ENCODE measurements around the gene ZNF511. TPM values are rescaled to one million over a fixed set of nuclear protein-coding genes. Genes with fewer than 3 reads are reported as not detected.

Gene ZNF511
- total RNA-seq, 1 experiment from 2014 or later = 69.6 TPM

DNA sequence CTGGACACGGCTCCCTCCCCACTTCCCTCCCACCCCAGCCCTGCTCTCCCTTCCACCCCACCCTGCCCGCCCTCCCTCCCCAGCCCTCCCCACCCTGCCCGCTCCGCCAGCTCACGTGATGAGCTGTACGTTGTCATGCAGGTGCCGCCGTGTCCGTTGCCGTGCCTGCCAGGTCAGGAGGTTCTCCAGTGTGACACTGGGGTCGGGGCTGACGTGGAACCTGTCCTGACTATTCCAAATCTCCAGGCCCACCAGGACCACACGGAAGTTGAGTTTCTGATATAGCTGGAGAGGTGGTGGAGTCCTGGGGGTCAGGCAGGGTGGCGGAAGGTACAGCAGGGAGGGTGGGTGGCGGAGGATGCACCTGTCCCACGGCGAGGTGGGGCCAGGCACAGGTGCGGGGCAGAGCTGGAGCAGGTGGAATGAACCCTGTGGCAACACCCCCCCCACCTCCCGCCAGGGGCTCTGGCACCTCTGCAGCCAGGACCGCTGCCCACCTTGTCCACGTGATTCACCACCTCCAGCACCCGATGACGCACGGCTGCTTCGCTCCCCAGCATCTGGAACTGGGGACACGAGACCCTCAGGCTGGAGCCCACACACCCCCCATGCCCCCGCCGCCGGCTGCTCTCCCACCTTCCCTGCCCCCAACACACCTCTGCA, 36.3 kb upstream of the ZNF511 start:
- TF ChIP-seq, protein P1, sequence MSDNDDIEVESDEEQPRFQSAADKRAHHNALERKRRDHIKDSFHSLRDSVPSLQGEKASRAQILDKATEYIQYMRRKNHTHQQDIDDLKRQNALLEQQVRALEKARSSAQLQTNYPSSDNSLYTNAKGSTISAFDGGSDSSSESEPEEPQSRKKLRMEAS (CRISPR knock-in tag; IDR thresholded peaks at IDR 0.05) = no peak
- no peak for TF ChIP-seq ZNF219 (CRISPR knock-in tag; IDR thresholded peaks at IDR 0.05; ENCODE audit: borderline replicate concordance)
- TF ChIP-seq NR2C2 (CRISPR knock-in tag; IDR thresholded peaks at IDR 0.05) = no peak
- TF ChIP-seq RELA (CRISPR knock-in tag; IDR thresholded peaks at IDR 0.05; ENCODE audit: borderline replicate concordance) = no peak
- TF ChIP-seq EMX1 (CRISPR knock-in tag; IDR thresholded peaks at IDR 0.05) = no peak
- no peak for TF ChIP-seq CREB1 (CRISPR knock-in tag; IDR thresholded peaks at IDR 0.05)
- no peak for TF ChIP-seq E2F4 (CRISPR knock-in tag; IDR thresholded peaks at IDR 0.05; ENCODE audit: borderline replicate concordance, low read depth)
- no peak for TF ChIP-seq CREM (CRISPR knock-in tag; IDR thresholded peaks at IDR 0.05)
- Mint-ChIP-seq H3K27me3 (ENCODE audit: low read depth) (no peaks in the 10 kb centered on the region), H3K36me3 (no peaks in the 10 kb centered on the region), H3K4me3 (no peak overlapping the region), H3K27ac (no peak overlapping the region), H3K4me1 (peaks cover 6% of the 10 kb centered on the region; the same call in 1 of the 2 replicates), H3K9me3 (no peaks in the 10 kb centered on the region)
- POLR2A ChIA-PET = no interaction called here
- DNase-seq (ENCODE audit: low spot score) (no peak), ATAC-seq (no peak)
- CTCF ChIA-PET = no interaction called here

DNA sequence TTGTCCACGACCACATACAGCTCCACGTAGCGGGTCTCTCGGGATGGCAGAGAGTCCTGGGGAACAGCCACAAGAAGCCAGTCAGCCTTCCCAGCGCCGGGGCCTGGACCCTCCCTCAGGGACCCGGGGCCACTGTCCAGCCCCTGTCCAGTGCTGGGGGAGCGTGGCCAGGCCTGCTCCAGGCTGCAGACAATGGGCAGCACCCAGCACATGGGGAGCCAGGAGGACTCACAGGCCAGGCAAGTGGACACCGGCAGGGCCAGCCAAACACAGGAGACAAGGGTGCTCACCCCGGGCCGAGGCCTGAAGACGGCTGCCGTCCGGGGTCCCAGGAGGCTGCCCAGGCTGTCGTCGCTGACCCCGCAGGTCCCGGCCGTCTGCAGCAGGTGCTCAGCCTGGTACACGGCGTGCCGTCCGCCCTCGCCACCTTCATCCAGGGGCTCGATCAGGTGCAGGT, 35.7 kb upstream of the ZNF511 start:
- Mint-ChIP-seq H3K27ac (no peak overlapping the region), H3K4me1 (peaks cover 6% of the 10 kb centered on the region; the same call in 1 of the 2 replicates), H3K4me3 (no peak overlapping the region), H3K27me3 (ENCODE audit: low read depth) (no peaks in the 10 kb centered on the region), H3K36me3 (no peaks in the 10 kb centered on the region), H3K9me3 (no peaks in the 10 kb centered on the region)
- ChIA-PET CTCF (no interaction called here), POLR2A (no interaction called here)
- ATAC-seq = no peak
- DNase-seq (ENCODE audit: low spot score) = no peak
- TF ChIP-seq GABPB1 (CRISPR knock-in tag; IDR thresholded peaks at IDR 0.05) (no peak), ELF4 (CRISPR knock-in tag; IDR thresholded peaks at IDR 0.05; ENCODE audit: low read depth) (no peak)
- TF ChIP-seq, protein P2, sequence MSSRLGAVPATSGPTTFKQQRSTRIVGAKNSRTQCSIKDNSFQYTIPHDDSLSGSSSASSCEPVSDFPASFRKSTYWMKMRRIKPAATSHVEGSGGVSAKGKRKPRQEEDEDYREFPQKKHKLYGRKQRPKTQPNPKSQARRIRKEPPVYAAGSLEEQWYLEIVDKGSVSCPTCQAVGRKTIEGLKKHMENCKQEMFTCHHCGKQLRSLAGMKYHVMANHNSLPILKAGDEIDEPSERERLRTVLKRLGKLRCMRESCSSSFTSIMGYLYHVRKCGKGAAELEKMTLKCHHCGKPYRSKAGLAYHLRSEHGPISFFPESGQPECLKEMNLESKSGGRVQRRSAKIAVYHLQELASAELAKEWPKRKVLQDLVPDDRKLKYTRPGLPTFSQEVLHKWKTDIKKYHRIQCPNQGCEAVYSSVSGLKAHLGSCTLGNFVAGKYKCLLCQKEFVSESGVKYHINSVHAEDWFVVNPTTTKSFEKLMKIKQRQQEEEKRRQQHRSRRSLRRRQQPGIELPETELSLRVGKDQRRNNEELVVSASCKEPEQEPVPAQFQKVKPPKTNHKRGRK (CRISPR knock-in tag; IDR thresholded peaks at IDR 0.05; ENCODE audit: borderline replicate concordance) = no peak

DNA sequence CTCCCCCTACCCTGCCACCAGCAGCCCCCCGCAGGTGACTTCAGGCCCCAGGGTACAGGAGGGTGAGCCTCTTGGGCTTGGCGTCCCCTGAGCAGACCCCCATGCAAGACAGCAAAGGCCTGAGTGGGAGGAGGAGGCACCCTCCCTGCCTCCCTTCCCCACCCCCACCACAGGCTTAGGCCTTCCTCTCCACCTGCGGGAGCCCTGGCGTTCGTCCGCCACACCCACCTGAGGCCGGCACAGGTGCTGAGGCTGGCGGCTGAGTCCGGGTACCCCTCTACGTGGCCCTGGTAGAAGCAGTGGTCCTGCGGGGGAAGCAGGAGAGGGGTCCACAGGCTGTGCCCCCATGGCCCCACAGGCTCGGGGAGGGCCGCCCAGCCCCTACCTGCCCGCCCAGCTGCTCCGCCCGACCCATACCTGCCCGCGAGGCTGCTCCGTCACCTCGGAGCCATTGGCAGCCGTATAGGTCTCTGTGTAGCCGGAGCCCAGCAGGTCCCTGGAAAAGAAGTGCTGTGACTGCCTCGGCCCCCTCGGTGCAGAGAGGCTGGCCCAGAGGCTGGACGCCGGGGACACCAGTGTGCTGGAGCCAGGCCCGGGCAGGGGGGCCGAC, 35.1 kb upstream of the ZNF511 start:
- ATAC-seq (no peak), DNase-seq (ENCODE audit: low spot score) (no peak)
- no peaks in the 10 kb centered on the region for H3K27me3 Mint-ChIP-seq (ENCODE audit: low read depth)
- no peaks in the 10 kb centered on the region for H3K9me3 Mint-ChIP-seq
- no peak overlapping the region for H3K27ac Mint-ChIP-seq
- peaks cover 6% of the 10 kb centered on the region; the same call in 1 of the 2 replicates for H3K4me1 Mint-ChIP-seq
- ChIA-PET CTCF (no interaction called here), POLR2A (no interaction called here)
- no peaks in the 10 kb centered on the region for H3K36me3 Mint-ChIP-seq
- no peak overlapping the region for H3K4me3 Mint-ChIP-seq
- no peak for TF ChIP-seq NFE2L1 (CRISPR knock-in tag; IDR thresholded peaks at IDR 0.05)
- no peak for TF ChIP-seq NFATC4 (CRISPR knock-in tag; IDR thresholded peaks at IDR 0.05)
- TF ChIP-seq TEAD1 (CRISPR knock-in tag; IDR thresholded peaks at IDR 0.05) = no peak
- no peak for TF ChIP-seq ATF2 (CRISPR knock-in tag; IDR thresholded peaks at IDR 0.05; ENCODE audit: borderline replicate concordance, low read depth)
